IMR-90 (cell line): ENCODE measurements around the gene IL15RA. TPM values are rescaled to one million over a fixed set of nuclear protein-coding genes. Genes with fewer than 3 reads are reported as not detected.

ENCODE experiments used
- ATAC-seq: fragments of 200-7000 bp; cut with Tn5 transposase; 2 replicates; pipeline ENCODE4 v1.9.1; 2020; ENCODE audit warnings: low read depth, mild to moderate bottlenecking, moderate library complexity
- BruUV-seq: library from RNA; stranded (reverse); fragments of 400-500 nt; replicated peaks from 2 replicates; lab custom pipeline; 2021; lab: Mats Ljungman, UMichigan
- CTCF ChIA-PET: fragments of 300-600 bp; formaldehyde crosslinking; extraction: SDS; loops from one replicate; lab custom pipeline; 2021; ENCODE audit warnings: antibody characterized with exemption; lab: Yijun Ruan, JAX
- POLR2A ChIA-PET: fragments of 300-600 bp; sonication (Branson Sonifier 250); formaldehyde crosslinking; loops from one replicate; lab custom pipeline; 2022; ENCODE audit warnings: antibody characterized with exemption; ENCODE audit not compliant: unreplicated experiment; lab: Charles Lee
- DNase-seq: peaks from one replicate; pipeline ENCODE4 v3.0.0; 2013
- H2AFZ ChIP-seq: replicated peaks from 2 replicates; pipeline ENCODE3; 2013; ENCODE audit warnings: low read length, mild to moderate bottlenecking; ENCODE audit not compliant: poor library complexity
- H2AK5ac ChIP-seq: 2 replicates; pipeline ENCODE4 v1.6.1; 2013; ENCODE audit warnings: low read depth, low read length, inconsistent platforms
- H2AK9ac ChIP-seq: replicated peaks from 2 replicates; pipeline ENCODE3; 2013; ENCODE audit warnings: mild to moderate bottlenecking, low read depth, low read length, moderate library complexity; ENCODE audit not compliant: poor library complexity
- H2BK120ac ChIP-seq: 2 replicates; pipeline ENCODE4 v1.6.1; 2013; ENCODE audit warnings: low read depth, low read length, inconsistent platforms
- H2BK15ac ChIP-seq: 3 replicates; pipeline ENCODE4 v1.6.1; 2013; ENCODE audit warnings: low read depth, low read length, inconsistent platforms
- H2BK20ac ChIP-seq: 2 replicates; pipeline ENCODE4 v1.6.1; 2013; ENCODE audit warnings: low read depth, mild to moderate bottlenecking, inconsistent platforms, low read length, moderate library complexity
- H2BK5ac ChIP-seq: 2 replicates; pipeline ENCODE4 v1.6.1; 2013; ENCODE audit warnings: mild to moderate bottlenecking, low read depth, low read length, inconsistent platforms; ENCODE audit not compliant: poor library complexity, severe bottlenecking
- H3K14ac ChIP-seq: replicated peaks from 2 replicates; pipeline ENCODE4 v1.6.1; 2013; ENCODE audit warnings: low read depth, low read length, inconsistent platforms
- H3K18ac ChIP-seq: 2 replicates; pipeline ENCODE4 v1.6.1; 2013; ENCODE audit warnings: low read depth, low read length, control low read depth
- H3K23ac ChIP-seq: 2 replicates; pipeline ENCODE4 v1.6.1; 2013; ENCODE audit warnings: low read depth, low read length, inconsistent platforms
- H3K27ac ChIP-seq: 2 replicates; pipeline ENCODE4 v1.5.1; 2013; ENCODE audit warnings: mild to moderate bottlenecking, control low read depth, low read length; ENCODE audit not compliant: insufficient read depth
- H3K27me3 ChIP-seq: 2 replicates; pipeline ENCODE4 v1.6.1; 2013; ENCODE audit warnings: low read length; ENCODE audit not compliant: control insufficient read depth, insufficient read depth
- H3K36me3 ChIP-seq: 2 replicates; pipeline ENCODE4 v1.6.1; 2013; ENCODE audit warnings: low read length, mixed read lengths; ENCODE audit not compliant: control insufficient read depth, insufficient read depth
- H3K4ac ChIP-seq: 2 replicates; pipeline ENCODE4 v1.6.1; 2013; ENCODE audit warnings: low read depth, low read length, inconsistent platforms
- H3K4me1 ChIP-seq: 2 replicates; pipeline ENCODE4 v1.6.1; 2013; ENCODE audit warnings: low read length, mixed read lengths; ENCODE audit not compliant: control insufficient read depth, insufficient read depth
- H3K4me2 ChIP-seq: 2 replicates; pipeline ENCODE4 v1.6.1; 2013; ENCODE audit warnings: low read depth, mild to moderate bottlenecking, control low read depth, low read length, moderate library complexity
- H3K4me3 ChIP-seq: 2 replicates; pipeline ENCODE4 v1.5.1; 2013; ENCODE audit warnings: low read depth, mild to moderate bottlenecking, control low read depth, low read length, moderate library complexity; ENCODE audit not compliant: insufficient read depth
- H3K56ac ChIP-seq: 2 replicates; pipeline ENCODE4 v1.6.1; 2013; ENCODE audit warnings: low read length, inconsistent platforms; ENCODE audit not compliant: insufficient read depth; ENCODE audit errors: extremely low read depth
- H3K79me1 ChIP-seq, 2 experiments: 2 replicates each; pipeline ENCODE4 v1.6.1; 2013; ENCODE audit warnings: low read length in 2 of 2, inconsistent platforms in 1 of 2, low read depth in 1 of 2
- H3K9ac ChIP-seq: 2 replicates; pipeline ENCODE4 v1.6.1; 2013; ENCODE audit warnings: low read depth, low read length, control low read depth
- H3K9me1 ChIP-seq: 2 replicates; pipeline ENCODE4 v1.6.1; 2013; ENCODE audit warnings: low read length, inconsistent platforms; ENCODE audit not compliant: insufficient read depth
- H3K9me3 ChIP-seq: 2 replicates; pipeline ENCODE4 v1.6.1; 2013; ENCODE audit warnings: low read length; ENCODE audit not compliant: control insufficient read depth, insufficient read depth
- H4K20me1 ChIP-seq: 2 replicates; pipeline ENCODE4 v1.6.1; 2013; ENCODE audit warnings: low read length, inconsistent platforms; ENCODE audit not compliant: insufficient read depth
- H4K5ac ChIP-seq: 2 replicates; pipeline ENCODE4 v1.6.1; 2013; ENCODE audit warnings: mild to moderate bottlenecking, low read depth, low read length, control low read depth
- H4K8ac ChIP-seq, 2 experiments: 2 replicates each; pipeline ENCODE4 v1.6.1; 2013; ENCODE audit warnings: low read depth in 2 of 2, low read length in 2 of 2, control low read depth in 1 of 2, inconsistent platforms in 1 of 2
- H4K91ac ChIP-seq: 2 replicates; pipeline ENCODE4 v1.6.1; 2013; ENCODE audit warnings: low read depth, low read length, inconsistent platforms; ENCODE audit not compliant: insufficient read depth
- BHLHE40 ChIP-seq: fragments of 150-350 bp; IDR thresholded peaks from 2 replicates; pipeline ENCODE4 v1.6.1; 2016; ENCODE audit warnings: mild to moderate bottlenecking, low read depth, low read length
- MAZ ChIP-seq: IDR thresholded peaks from 2 replicates; pipeline ENCODE4 v1.6.1; 2012; ENCODE audit warnings: low read depth, mild to moderate bottlenecking, low read length, improper control_type of control experiment, moderate library complexity, borderline replicate concordance
- USF2 ChIP-seq: fragments of 150-350 bp; IDR thresholded peaks from 2 replicates; pipeline ENCODE4 v1.6.1; 2017; ENCODE audit warnings: mild to moderate bottlenecking, antibody characterized with exemption, low read length, low read depth
- WGBS, 2 experiments: methylation state at CpG; one replicate each; pipeline versions ENCODE4 v1.1.5 to v1.1.7; 2013; ENCODE audit warnings: missing lambda C conversion rate in 2 of 2; ENCODE audit not compliant: insufficient read length in 1 of 2; ENCODE audit errors: extremely low coverage in 2 of 2; 5-methylcytosine and 5-hydroxymethylcytosine counted together
- dilution Hi-C: fragments of 300-500 bp; cut with HindIII; formaldehyde crosslinking; loops from one replicate; pipeline ENCODE4 v1.14.3; 2018; ENCODE audit warnings: low sequenced_read_pairs; ENCODE audit not compliant: unreplicated experiment
- in situ Hi-C: fragments of 300-500 bp; cut with MboI; formaldehyde crosslinking; loops from 3 replicates; pipeline ENCODE4 v1.14.3; 2019; ENCODE audit warnings: low sequenced_read_pairs, inconsistent platforms, mixed read lengths
- intact Hi-C: fragments of 100-400 bp; cut with micrococcal nuclease; formaldehyde crosslinking; loops from 2 replicates; pipeline ENCODE4 v1.10.0; 2022
- polyA plus RNA-seq, 3 experiments: library from polyadenylated mRNA; depleted of rRNA; stranded (reverse); fragments of >200 nt; gene quantifications; 2 replicates each; pipeline ENCODE4 v1.2.3, GENCODE V29; 2012; ENCODE audit warnings: low replicate concordance in 1 of 3
- total RNA-seq: library from RNA; depleted of rRNA; stranded (reverse); fragments of >200 nt; gene quantifications from 2 replicates; pipeline ENCODE4 v1.2.3, GENCODE V29; 2012

IL15RA gene
- total and polyA plus RNA-seq, 2 of the 4 experiments (the other 2 are of a cell fraction), result 2.0 to 7.6 TPM

DNA sequence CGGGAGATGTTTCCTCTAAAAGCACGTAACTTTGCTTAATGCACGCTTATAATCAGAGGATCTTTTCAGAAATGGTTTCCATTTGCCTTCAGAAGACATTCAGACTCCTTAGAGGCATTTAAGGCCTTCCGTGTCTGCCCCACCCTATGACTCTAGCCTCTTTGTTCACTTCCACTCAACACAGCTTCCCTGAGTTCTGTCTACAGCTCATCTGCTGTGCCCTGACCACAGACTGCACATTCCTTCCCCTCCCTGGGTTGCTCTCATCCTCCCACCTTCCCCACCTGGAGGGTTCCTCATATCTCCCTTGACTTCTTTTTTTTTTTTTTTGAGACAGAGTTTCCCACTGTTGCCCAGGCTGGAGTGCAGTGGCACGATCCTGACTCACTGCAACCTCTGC is 70.7 kb downstream of the IL15RA start:
- Histone ChIP-seq H2BK120ac (no peak overlapping the region), H2BK15ac (no peak overlapping the region), H2BK5ac (no peak overlapping the region), H3K4ac (no peak overlapping the region), H3K4me2 (no peak overlapping the region), H3K27ac (no peak overlapping the region), H3K36me3 (peaks cover 40% of the 10 kb centered on the region), H3K4me1 (no peaks in the 10 kb centered on the region), H3K9ac (no peak overlapping the region), H3K23ac (no peak overlapping the region), H4K20me1 (peaks cover 5% of the 10 kb centered on the region; the same call in 1 of the 2 replicates), H3K79me1 (peaks cover 29 to 68% of the 10 kb centered on the region in 2 experiments), H2AFZ (no peak overlapping the region), H2AK5ac (no peak overlapping the region), H2BK20ac (no peak overlapping the region), H3K56ac (no peak overlapping the region), H3K9me3 (no peaks in the 10 kb centered on the region), H4K8ac (no peak overlapping the region), H3K9me1 (peaks cover 3% of the 10 kb centered on the region; the same call in 1 of the 2 replicates), H3K27me3 (no peaks in the 10 kb centered on the region), H3K4me3 (no peak overlapping the region), H3K18ac (no peak overlapping the region), H2AK9ac (no peak overlapping the region), H3K14ac (no peak overlapping the region), H4K5ac (no peak overlapping the region), H4K91ac (no peak overlapping the region)
- no TSS peak for BruUV-seq
- dilution Hi-C loops, result no loop called here
- ChIA-PET CTCF (interaction anchor here (0.6 kb wide), 1 partner anchor 18 kb away, joined by 6 read pairs; no protein-coding TSS in a partner anchor), POLR2A (no interaction called here)
- in situ Hi-C loops, result no loop called here
- no peak for ATAC-seq
- no peak for DNase-seq
- 100% methylated on average over 2 of the region's 5 CpGs; no CpG with 5 or more reads in 1 of the 2 experiments for WGBS, 2 experiments
- intact Hi-C loops, result no loop called here
- TF ChIP-seq MAZ (no peak), USF2 (no peak), BHLHE40 (no peak)
